ENCODE results near the gene HOXA2.

HOXA2 gene

DNA sequence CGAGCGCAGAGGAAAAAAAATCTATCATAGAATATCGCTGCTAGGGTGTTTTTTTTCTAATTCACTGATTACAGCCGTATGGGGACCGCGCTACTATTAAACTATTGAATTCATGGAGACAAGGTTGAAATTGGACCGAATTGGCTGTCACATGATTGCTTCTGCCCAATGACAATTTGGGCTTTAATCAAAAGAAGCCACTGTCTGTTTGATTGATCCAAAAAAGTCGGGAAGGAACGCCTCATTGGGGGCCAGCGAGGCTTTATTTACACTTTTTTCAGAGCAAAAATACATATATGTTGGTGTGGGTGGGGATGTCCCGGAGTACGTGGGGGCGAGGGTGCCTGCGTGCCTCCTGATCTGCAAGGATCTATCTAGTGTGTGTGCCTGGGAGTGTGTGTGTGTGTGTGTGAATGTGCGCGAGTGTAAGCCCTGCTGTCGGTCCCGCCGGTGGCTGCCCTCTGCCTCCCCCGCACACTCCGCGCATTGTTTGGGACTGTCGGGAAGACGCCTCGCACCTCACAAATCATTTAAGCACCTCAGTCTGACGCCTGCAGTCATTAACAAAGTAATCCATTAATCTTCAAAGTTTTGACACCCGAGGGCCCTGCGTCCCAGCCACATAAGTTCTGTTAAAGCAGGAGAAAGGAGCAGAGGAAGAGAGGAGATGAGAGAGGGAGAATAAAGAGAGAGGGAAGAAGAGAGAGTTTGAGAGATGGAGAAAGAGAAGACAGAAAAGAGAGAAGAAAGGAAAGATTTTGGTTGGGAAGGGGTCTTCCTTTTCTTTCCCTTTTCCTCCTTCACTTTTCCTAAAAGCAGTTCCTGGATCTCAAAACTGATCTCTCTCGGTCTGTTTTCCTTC, at the start of gene HOXA2:
Gene HOXA2 (minus strand): TSS at position 103 of the 862 bp plus-strand sequence. CDS start 183 bp downstream, outside the sequence.
- DNase-seq (ENCODE audit: low spot score in 2 of 2), result no peak
- Mint-ChIP-seq H3K9me3 (peaks cover 2% of the 10 kb centered on the region), H3K36me3 (peaks cover 13% of the 10 kb centered on the region), H3K4me1 (peaks cover 12% of the 10 kb centered on the region), H3K27me3 (peaks cover 19% of the 10 kb centered on the region), H3K4me3 (peak within 1 kb of the TSS; percentile 3), H3K27ac (no peak within 1 kb of the TSS)
- no peak for ATAC-seq (ENCODE audit: low read depth)

DNA sequence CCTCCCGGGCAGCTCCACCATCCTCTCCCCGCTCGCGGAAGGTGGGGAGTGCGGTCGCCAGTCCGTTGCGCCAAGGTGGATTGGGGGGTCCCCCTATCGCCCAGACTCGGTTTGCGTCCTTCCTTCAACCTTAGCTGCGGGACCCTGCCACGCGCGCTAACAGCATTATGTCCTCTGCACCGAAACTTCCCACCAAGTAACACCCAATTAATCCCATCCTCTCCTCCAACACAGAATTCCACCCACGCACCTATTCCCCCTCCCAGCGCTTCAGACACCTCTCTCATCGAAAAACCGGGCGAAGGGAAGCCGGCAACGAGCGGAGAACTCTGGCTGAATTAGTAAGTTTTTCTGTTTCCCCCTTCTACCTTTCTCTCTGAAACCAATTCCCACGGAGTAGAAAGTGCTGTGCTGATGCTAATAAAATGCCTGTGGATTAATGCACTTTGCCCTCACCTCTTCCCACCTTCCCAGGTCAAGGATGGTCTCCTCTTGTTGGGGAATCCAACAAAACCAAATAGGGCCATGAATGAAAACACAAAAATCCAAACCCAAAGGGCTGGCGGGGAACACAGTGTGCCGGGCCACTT, 49.0 kb upstream of the HOXA2 start:
- H3K27ac Mint-ChIP-seq, result peak overlapping the region; percentile 77
- no peak for ATAC-seq (ENCODE audit: low read depth)

DNA sequence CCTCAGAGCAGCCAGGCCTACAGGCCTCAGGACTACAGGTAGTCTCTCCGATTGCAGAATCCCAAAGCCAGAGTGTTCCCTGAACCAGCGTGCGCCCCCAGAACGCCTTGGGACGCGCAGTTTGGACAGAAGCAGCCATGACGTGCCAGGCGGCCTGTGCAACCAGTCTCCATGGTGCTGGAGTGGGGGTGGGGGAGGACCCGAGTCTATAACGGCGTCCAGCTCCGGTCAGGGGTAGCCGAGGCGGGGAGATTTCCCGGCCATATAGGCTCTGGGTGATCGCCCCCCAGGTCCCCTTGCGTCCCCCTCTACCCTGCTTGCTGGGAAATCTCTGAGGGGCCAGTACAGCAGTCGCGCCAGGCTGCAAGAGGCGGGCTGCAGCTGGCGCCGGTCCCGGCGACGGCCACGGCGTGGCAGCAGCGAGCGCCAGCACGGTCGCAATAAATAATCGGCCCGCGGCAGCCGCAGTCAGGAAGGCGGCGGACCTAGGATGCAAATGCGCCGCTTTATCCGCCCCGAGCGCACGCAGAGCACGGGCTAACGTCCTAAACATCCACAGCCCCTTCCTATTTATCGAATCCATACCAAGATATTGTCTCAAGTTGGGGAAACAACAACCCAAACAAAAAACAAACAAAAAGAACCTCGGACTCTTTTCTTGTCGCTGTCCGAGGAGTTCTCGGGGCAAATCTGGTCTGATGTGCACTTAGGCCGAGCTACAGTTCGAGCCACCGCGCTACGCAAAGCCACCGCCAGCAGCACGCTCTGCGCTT, 48.3 kb upstream of the HOXA2 start:
- Mint-ChIP-seq H3K9me3 (peaks cover 1% of the 10 kb centered on the region), H3K36me3 (no peaks in the 10 kb centered on the region), H3K4me3 (peak overlapping the region; percentile 77), H3K27me3 (peaks cover 36% of the 10 kb centered on the region), H3K4me1 (peaks cover 31% of the 10 kb centered on the region), H3K27ac (peak overlapping the region; percentile 77)
- ATAC-seq (ENCODE audit: low read depth) (peak; percentile 83), DNase-seq (ENCODE audit: low spot score in 2 of 2) (peak; percentile 66 to 74)

More for the DNA sequence above, 49.0 kb upstream of the HOXA2 start:
- peaks cover 31% of the 10 kb centered on the region for H3K4me1 Mint-ChIP-seq
- H3K36me3 Mint-ChIP-seq, result no peaks in the 10 kb centered on the region
- peaks cover 1% of the 10 kb centered on the region for H3K9me3 Mint-ChIP-seq
- no peak for DNase-seq (ENCODE audit: low spot score in 2 of 2)
- peak overlapping the region; percentile 77 for H3K4me3 Mint-ChIP-seq
- peaks cover 33% of the 10 kb centered on the region for H3K27me3 Mint-ChIP-seq

GRCh38 chr7:27149842-27150567, 47.5 kb upstream of the HOXA2 start:
- Mint-ChIP-seq H3K36me3 (no peaks in the 10 kb centered on the region), H3K4me1 (peaks cover 29% of the 10 kb centered on the region), H3K27me3 (peaks cover 34% of the 10 kb centered on the region), H3K9me3 (no peaks in the 10 kb centered on the region), H3K27ac (no peak overlapping the region), H3K4me3 (peak overlapping the region; percentile 77)
- no peak for ATAC-seq (ENCODE audit: low read depth)
- DNase-seq (ENCODE audit: low spot score in 2 of 2), result no peak

DNA sequence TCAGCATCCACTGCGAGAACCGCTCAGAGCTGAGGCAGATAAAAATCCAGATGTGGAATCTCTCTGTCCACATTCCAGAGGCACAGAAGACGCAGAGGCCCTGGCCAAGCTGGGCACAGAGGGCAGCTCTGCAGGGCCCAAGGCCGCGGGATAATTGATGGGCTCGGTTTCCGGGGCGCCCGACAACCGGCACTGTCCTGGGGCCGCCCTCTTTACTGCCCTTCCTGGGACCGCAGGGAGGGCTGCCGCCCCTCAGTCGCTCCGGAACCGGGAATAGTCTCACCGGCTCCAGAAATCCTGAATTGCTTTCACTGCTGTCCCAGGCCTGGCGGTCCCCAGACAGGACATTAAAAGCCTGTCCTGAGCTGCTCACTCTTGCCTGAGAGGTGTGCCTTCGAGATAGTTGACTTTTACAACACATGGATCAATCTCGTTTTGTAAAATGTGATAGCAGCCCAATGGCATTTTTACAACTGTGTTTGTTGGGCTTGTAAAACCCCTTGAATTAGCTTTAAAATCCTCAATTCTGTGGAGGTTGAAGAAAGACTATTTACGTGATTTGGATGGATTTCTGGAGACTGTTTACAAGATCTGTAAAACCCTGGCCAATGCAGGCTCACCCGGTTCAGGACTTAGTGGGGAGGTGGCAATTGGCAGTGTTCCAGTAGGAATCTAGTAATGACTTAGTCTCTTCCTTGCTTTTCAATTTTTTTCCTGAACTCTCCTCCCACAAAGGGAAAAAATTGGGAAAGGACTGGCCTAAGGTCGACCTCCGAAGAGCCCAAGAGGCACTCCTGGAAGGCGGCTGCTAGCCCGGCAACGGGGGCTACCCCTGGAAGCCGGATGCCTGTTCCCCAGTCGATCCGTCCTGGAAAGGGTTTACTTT, 46.5 kb upstream of the HOXA2 start:
- Mint-ChIP-seq H3K27ac (no peak overlapping the region), H3K9me3 (no peaks in the 10 kb centered on the region), H3K4me1 (peaks cover 27% of the 10 kb centered on the region), H3K4me3 (no peak overlapping the region), H3K27me3 (peaks cover 27% of the 10 kb centered on the region), H3K36me3 (no peaks in the 10 kb centered on the region)
- no peak for DNase-seq (ENCODE audit: low spot score in 2 of 2)
- ATAC-seq (ENCODE audit: low read depth), result no peak

- ATAC-seq (ENCODE audit: low read depth) (no peak), DNase-seq (ENCODE audit: low spot score in 2 of 2) (peak in 1 of 2 donors; percentile 39)
- no peaks in the 10 kb centered on the region for H3K9me3 Mint-ChIP-seq
- peaks cover 27% of the 10 kb centered on the region for H3K4me1 Mint-ChIP-seq
- H3K36me3 Mint-ChIP-seq, result no peaks in the 10 kb centered on the region
- no peak overlapping the region for H3K27ac Mint-ChIP-seq
- peaks cover 19% of the 10 kb centered on the region for H3K27me3 Mint-ChIP-seq
- peak overlapping the region; percentile 66 for H3K4me3 Mint-ChIP-seq
Observed at GRCh38 chr7:27148031-27148755, 45.7 kb upstream of the HOXA2 start.

GRCh38 chr7:27147199-27148030, 44.9 kb upstream of the HOXA2 start, which contains the start of gene HOXA6:
Gene HOXA6 (minus strand): TSS chr7:27147774. CDS start chr7:27147749, 25 bp downstream.
- peaks cover 29% of the 10 kb centered on the region for H3K4me1 Mint-ChIP-seq
- no peaks in the 10 kb centered on the region for H3K36me3 Mint-ChIP-seq
- peaks cover 21% of the 10 kb centered on the region for H3K27me3 Mint-ChIP-seq
- no peak for ATAC-seq (ENCODE audit: low read depth)
- H3K9me3 Mint-ChIP-seq, result no peaks in the 10 kb centered on the region
- H3K4me3 Mint-ChIP-seq, result peak within 1 kb of the TSS; percentile 66
- DNase-seq (ENCODE audit: low spot score in 2 of 2), result peak in 1 of 2 donors; percentile 29
- no peak within 1 kb of the TSS for H3K27ac Mint-ChIP-seq

DNA sequence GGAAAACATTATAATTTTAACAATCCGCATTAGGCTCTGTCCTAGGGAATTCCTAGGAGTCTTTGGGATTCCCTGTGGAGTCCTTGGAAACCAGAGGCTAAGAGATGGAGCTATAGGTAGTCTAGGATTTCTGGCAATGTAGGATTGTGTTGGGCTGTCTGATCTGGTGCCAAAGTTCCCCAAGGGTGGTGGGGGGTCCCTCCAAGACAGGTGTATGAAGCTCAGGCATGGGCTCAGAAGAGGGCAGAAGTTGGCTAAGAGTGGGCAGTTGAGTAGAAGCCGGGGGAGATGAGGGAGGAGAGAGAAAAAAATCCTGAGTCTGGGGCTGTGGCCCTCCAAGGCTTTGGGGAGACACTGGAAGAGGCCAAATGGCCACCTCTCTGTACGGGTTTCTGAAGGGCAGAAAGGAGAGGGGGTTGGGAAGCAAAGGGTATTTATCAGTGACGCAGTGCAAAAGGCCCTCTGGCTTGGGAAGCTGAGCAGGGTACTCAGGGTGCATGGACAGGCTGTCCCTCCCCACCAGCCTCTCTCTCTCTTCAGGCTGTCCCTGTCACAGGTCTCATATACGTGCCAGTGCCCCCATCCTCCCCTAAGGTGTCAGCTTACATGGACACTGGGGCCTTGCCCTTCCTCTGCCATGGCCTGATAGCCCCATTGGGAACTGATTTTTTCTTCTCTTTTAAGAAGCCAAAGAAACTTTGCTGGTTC, 44.2 kb upstream of the HOXA2 start:
- H3K4me3 Mint-ChIP-seq, result no peak overlapping the region
- no peak for ATAC-seq (ENCODE audit: low read depth)
- H3K4me1 Mint-ChIP-seq, result peaks cover 26% of the 10 kb centered on the region

DNA sequence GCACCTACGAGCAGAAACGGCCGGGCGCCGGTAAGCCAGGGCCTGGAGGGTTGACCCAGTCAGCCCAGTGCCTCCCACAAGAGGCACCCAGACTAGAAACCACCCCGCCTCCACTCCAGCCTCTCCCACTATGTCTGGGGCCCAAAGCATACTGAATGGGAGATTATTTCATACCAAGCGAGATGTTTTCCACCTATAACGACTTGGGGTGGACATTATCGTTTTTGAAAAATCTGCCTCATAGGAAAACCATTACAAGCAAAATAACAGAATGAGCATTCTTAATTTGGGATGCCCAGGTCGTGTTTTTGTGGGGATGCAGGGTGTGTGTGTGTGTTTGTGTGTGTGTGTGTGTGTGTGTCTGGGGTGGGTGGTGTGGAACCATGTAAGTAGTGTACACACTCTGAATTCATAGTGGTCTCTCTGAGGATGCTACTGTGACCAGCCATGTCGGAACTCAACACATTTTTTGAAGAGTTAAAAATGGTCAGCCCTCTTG, 43.5 kb upstream of the HOXA2 start:
- H3K4me3 Mint-ChIP-seq, result no peak overlapping the region
- H3K27me3 Mint-ChIP-seq, result peaks cover 16% of the 10 kb centered on the region
- no peaks in the 10 kb centered on the region for H3K9me3 Mint-ChIP-seq
- ATAC-seq (ENCODE audit: low read depth) (no peak), DNase-seq (ENCODE audit: low spot score in 2 of 2) (no peak)
- H3K27ac Mint-ChIP-seq, result no peak overlapping the region
- H3K4me1 Mint-ChIP-seq, result peaks cover 19% of the 10 kb centered on the region
- no peaks in the 10 kb centered on the region for H3K36me3 Mint-ChIP-seq

More for the DNA sequence above, 44.2 kb upstream of the HOXA2 start:
- H3K9me3 Mint-ChIP-seq, result no peaks in the 10 kb centered on the region
- H3K27ac Mint-ChIP-seq, result no peak overlapping the region
- DNase-seq (ENCODE audit: low spot score in 2 of 2), result no peak
- H3K36me3 Mint-ChIP-seq, result no peaks in the 10 kb centered on the region
- peaks cover 17% of the 10 kb centered on the region for H3K27me3 Mint-ChIP-seq

GRCh38 chr7:27145165-27145913, 42.9 kb upstream of the HOXA2 start:
- Mint-ChIP-seq H3K4me3 (no peak overlapping the region), H3K27ac (no peak overlapping the region), H3K36me3 (no peaks in the 10 kb centered on the region), H3K4me1 (peaks cover 15% of the 10 kb centered on the region), H3K9me3 (no peaks in the 10 kb centered on the region), H3K27me3 (peaks cover 16% of the 10 kb centered on the region)
- ATAC-seq (ENCODE audit: low read depth) (no peak), DNase-seq (ENCODE audit: low spot score in 2 of 2) (no peak)

Measured in memory B cell (primary cell).